HCT116 (cell line): ENCODE measurements around the gene SPIRE2. TPM values are rescaled to one million over a fixed set of nuclear protein-coding genes. Genes with fewer than 3 reads are reported as not detected.

Source experiments
- ATAC-seq: fragments of 200-7000 bp; cut with Tn5 transposase; 2 replicates; pipeline ENCODE4 v1.9.1; 2020; ENCODE audit warnings: mild to moderate bottlenecking, moderate library complexity
- BruUV-seq: library from RNA; stranded (reverse); fragments of 400-500 nt; replicated peaks from 2 replicates; lab custom pipeline; 2021; lab: Mats Ljungman, UMichigan
- CTCF ChIA-PET: fragments of 300-600 bp; sonication (Branson Sonifier 250); formaldehyde crosslinking; loops from one replicate; lab custom pipeline; 2021; ENCODE audit warnings: antibody characterized with exemption; lab: Charles Lee
- POLR2A ChIA-PET: fragments of 300-600, 350-600 bp; sonication (Branson Sonifier 250); formaldehyde crosslinking; loops from one replicate; lab custom pipeline; 2021; ENCODE audit warnings: antibody characterized with exemption; lab: Charles Lee
- RAD21 ChIA-PET, 2 experiments: fragments of 300-600 bp; sonication (Branson Sonifier 250); formaldehyde crosslinking; loops; one replicate each; lab custom pipeline; 2023; ENCODE audit warnings: low total read pairs in 2 of 2; ENCODE audit not compliant: uncharacterized antibody in 2 of 2, unreplicated experiment in 2 of 2, low non-redundant PET in 1 of 2; lab: Charles Lee
- DNase-seq: peaks from one replicate; pipeline ENCODE4 v3.0.0-alpha.2; 2010; ENCODE audit warnings: low read depth, low spot score
- H2AFZ ChIP-seq: fragments of 200-600 bp; shearing (Covaris generic), sonication (generic); 2 replicates; pipeline ENCODE4 v1.6.1; 2017; ENCODE audit warnings: low read depth, mixed run types, mixed read lengths, antibody characterized with exemption, low read length; ENCODE audit not compliant: poor library complexity, severe bottlenecking
- H3K27ac ChIP-seq: 2 replicates; pipeline ENCODE4 v1.5.1; 2012; ENCODE audit warnings: low read depth, low read length
- H3K27me3 ChIP-seq: fragments of 200-600 bp; sonication (generic); 2 replicates; pipeline ENCODE4 v1.6.1; 2016; ENCODE audit warnings: mixed run types, low read length, mixed read lengths; ENCODE audit not compliant: insufficient read depth
- H3K36me3 ChIP-seq, 2 experiments: fragments of 200-500 bp in 1 of 2; fragments of 200-600 bp in 1 of 2; sonication (Bioruptor generic) in 1 of 2; sonication (generic) in 1 of 2; 2 replicates each; pipeline versions ENCODE4 v1.5.1 to v1.6.1; 2014 to 2016; ENCODE audit warnings: low read length in 2 of 2, inconsistent platforms in 1 of 2, mixed read lengths in 1 of 2, mixed run types in 1 of 2; ENCODE audit not compliant: insufficient read depth in 2 of 2, control insufficient read depth in 1 of 2
- H3K4me1 ChIP-seq, 2 experiments: fragments of 200-600 bp in 1 of 2; sonication (generic) in 1 of 2; 2 replicates each; pipeline versions ENCODE4 v1.5.1 to v1.6.1; 2012 to 2017; ENCODE audit warnings: low read length in 2 of 2, inconsistent platforms in 1 of 2, mild to moderate bottlenecking in 1 of 2, mixed read lengths in 1 of 2, mixed run types in 1 of 2, moderate library complexity in 1 of 2; ENCODE audit not compliant: insufficient read depth in 2 of 2, control insufficient read depth in 1 of 2
- H3K4me2 ChIP-seq: fragments of 200-600 bp; sonication (generic); 2 replicates; pipeline ENCODE4 v1.6.1; 2017; ENCODE audit warnings: mixed run types, low read length, mixed read lengths
- H3K4me3 ChIP-seq, 2 experiments: fragments of 200-600 bp in 1 of 2; sonication (generic) in 1 of 2; replicated peaks in 1 of 2; 2 replicates each; pipeline ENCODE4 v1.5.1; 2011 to 2016; ENCODE audit warnings: low read length in 2 of 2, control low read depth in 1 of 2, low read depth in 1 of 2, mild to moderate bottlenecking in 1 of 2, mixed read lengths in 1 of 2, mixed run types in 1 of 2
- H3K79me2 ChIP-seq: fragments of 200-600 bp; sonication (generic); 2 replicates; pipeline ENCODE4 v1.6.1; 2017; ENCODE audit warnings: mild to moderate bottlenecking, mixed run types, low read length, moderate library complexity, mixed read lengths; ENCODE audit not compliant: insufficient read depth
- H3K9ac ChIP-seq: fragments of 200-600 bp; sonication (generic); 2 replicates; pipeline ENCODE4 v1.6.1; 2016; ENCODE audit warnings: low read length, mixed read lengths
- H3K9me2 ChIP-seq: fragments of 200-600 bp; sonication (generic), shearing (Covaris generic); 2 replicates; pipeline ENCODE4 v1.6.1; 2017; ENCODE audit warnings: mixed run types, mild to moderate bottlenecking, moderate library complexity; ENCODE audit not compliant: insufficient read depth
- H3K9me3 ChIP-seq, 2 experiments: fragments of 200-500 bp in 1 of 2; fragments of 200-600 bp in 1 of 2; sonication (Bioruptor generic) in 1 of 2; sonication (generic) in 1 of 2; 2 replicates each; pipeline ENCODE4 v1.6.1; 2014 to 2017; ENCODE audit warnings: low read length in 2 of 2, mixed read lengths in 2 of 2, inconsistent platforms in 1 of 2, low read depth in 1 of 2, mild to moderate bottlenecking in 1 of 2, mixed run types in 1 of 2, moderate library complexity in 1 of 2; ENCODE audit not compliant: control insufficient read depth in 1 of 2, insufficient read depth in 1 of 2
- H4K20me1 ChIP-seq: fragments of 200-600 bp; sonication (generic), shearing (Covaris generic); 2 replicates; pipeline ENCODE4 v1.6.1; 2017; ENCODE audit warnings: mixed run types, mild to moderate bottlenecking, moderate library complexity; ENCODE audit not compliant: insufficient read depth
- CEBPB ChIP-seq: IDR thresholded peaks from 2 replicates; pipeline ENCODE4 v1.6.1; 2012; ENCODE audit warnings: low read depth
- ELF1 ChIP-seq: IDR thresholded peaks from 2 replicates; pipeline ENCODE4 v1.6.1; 2012; ENCODE audit warnings: low read depth, borderline replicate concordance
- EZH2 ChIP-seq: fragments of 200-600 bp; sonication (generic); IDR thresholded peaks from 2 replicates; pipeline ENCODE4 v1.6.1; 2017; ENCODE audit warnings: antibody characterized with exemption, mixed run types
- EZH2phosphoT487 ChIP-seq: fragments of 200-600 bp; IDR thresholded peaks from 2 replicates; pipeline ENCODE4 v1.6.1; 2018; ENCODE audit warnings: antibody characterized with exemption, borderline replicate concordance
- FOSL1 ChIP-seq: IDR thresholded peaks from 2 replicates; pipeline ENCODE4 v1.6.1; 2012; ENCODE audit warnings: low read depth
- JUND ChIP-seq: IDR thresholded peaks from 2 replicates; pipeline ENCODE4 v1.6.1; 2012
- POLR2AphosphoS5 ChIP-seq: IDR thresholded peaks from 2 replicates; pipeline ENCODE4 v1.6.1; 2011; ENCODE audit warnings: mild to moderate bottlenecking, low read depth, low read length, moderate library complexity
- RAD21 ChIP-seq: IDR thresholded peaks from 2 replicates; pipeline ENCODE4 v1.6.1; 2012; ENCODE audit warnings: low read depth, mild to moderate bottlenecking
- REST ChIP-seq: IDR thresholded peaks from 2 replicates; pipeline ENCODE4 v1.6.1; 2012; ENCODE audit warnings: low read depth
- SIN3A ChIP-seq: IDR thresholded peaks from 2 replicates; pipeline ENCODE4 v1.6.1; 2012; ENCODE audit warnings: low read depth
- SP1 ChIP-seq: IDR thresholded peaks from 2 replicates; pipeline ENCODE4 v1.6.1; 2012; ENCODE audit warnings: low read depth
- SRF ChIP-seq: IDR thresholded peaks from 2 replicates; pipeline ENCODE4 v1.6.1; 2012; ENCODE audit warnings: low read depth
- YY1 ChIP-seq: IDR thresholded peaks from 2 replicates; pipeline ENCODE4 v1.6.1; 2011; ENCODE audit warnings: low read length, low read depth, moderate library complexity, mild to moderate bottlenecking; ENCODE audit not compliant: insufficient replicate concordance; ENCODE audit errors: extremely low read depth
- ZFX ChIP-seq: fragments of 450-650 bp; IDR thresholded peaks from 2 replicates; pipeline ENCODE4 v1.6.1; 2017
- intact Hi-C: fragments of 100-400 bp; cut with micrococcal nuclease; formaldehyde crosslinking; loops from 2 replicates; pipeline ENCODE4 v1.10.0; 2022
- total RNA-seq: library from RNA; stranded (reverse); gene quantifications from one replicate; pipeline ENCODE4 v1.2.1, GENCODE V29; 2021; ENCODE audit not compliant: unreplicated experiment
- TF ChIP-seq, protein P1 (sequence below): IDR thresholded peaks from 2 replicates; pipeline ENCODE4 v1.6.1; 2012
- TF ChIP-seq, protein P2 (sequence below): IDR thresholded peaks from 2 replicates; pipeline ENCODE4 v1.6.1; 2011; ENCODE audit warnings: mild to moderate bottlenecking, low read length, moderate library complexity; ENCODE audit not compliant: insufficient replicate concordance; ENCODE audit errors: extremely low read depth
- TF ChIP-seq, protein P3 (sequence below), 3 experiments: fragments of 200-600 bp in 1 of 3; sonication (generic) in 1 of 3; IDR thresholded peaks in 2 of 3; conservative IDR thresholded peaks in 1 of 3; 2 replicates each; pipeline ENCODE4 v1.5.1; 2012 to 2017; ENCODE audit warnings: low read depth in 2 of 3, low read length in 2 of 3, antibody characterized with exemption in 1 of 3, borderline replicate concordance in 1 of 3, control low read depth in 1 of 3, mild to moderate bottlenecking in 1 of 3, mixed read lengths in 1 of 3, mixed run types in 1 of 3, moderate library complexity in 1 of 3; ENCODE audit not compliant: insufficient read depth in 1 of 3

SPIRE2 gene
- total RNA-seq, 1 experiment from 2014 or later = 21.2 TPM

DNA sequence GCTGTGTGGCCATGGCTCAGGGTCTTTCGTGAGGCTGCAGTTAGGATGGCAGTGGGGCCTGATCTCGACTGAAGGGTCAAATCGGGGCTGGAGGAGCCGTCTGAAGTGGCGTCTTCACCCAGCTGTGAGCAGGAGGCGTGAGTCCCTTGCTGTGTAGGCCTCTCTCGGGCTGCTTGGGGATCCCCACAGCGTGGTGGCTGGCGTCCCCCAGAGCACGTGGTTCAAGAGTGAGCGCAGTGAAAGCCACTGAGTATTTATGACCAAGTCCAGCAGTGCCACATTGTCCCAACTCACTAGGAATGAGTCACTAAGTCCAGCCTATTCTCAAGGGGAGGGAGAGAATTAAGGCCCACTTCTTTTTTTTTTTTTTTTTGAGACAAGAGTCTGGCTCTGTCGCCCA lies 33.4 kb downstream of the SPIRE2 start:
- H3K27me3 ChIP-seq = no peaks in the 10 kb centered on the region
- H3K9me3 ChIP-seq = no peaks in the 10 kb centered on the region
- H3K4me2 ChIP-seq = no peak overlapping the region
- CTCF ChIA-PET = interaction anchor here (0.7 to 3.3 kb wide), 9 partner anchors 11 to 262 kb away, joined by 3 to 20 read pairs (median 5); partner anchors contain the start of genes FANCA, SPATA2L and TCF25
- TF ChIP-seq FOSL1 (no peak), SRF (no peak), SIN3A (no peak), EZH2 (no peak), RAD21 (no peak), ELF1 (no peak), JUND (no peak), SP1 (no peak), CEBPB (no peak), YY1 (no peak), ZFX (no peak), POLR2AphosphoS5 (no peak), REST (no peak), EZH2phosphoT487 (no peak)
- TF ChIP-seq, protein P1, sequence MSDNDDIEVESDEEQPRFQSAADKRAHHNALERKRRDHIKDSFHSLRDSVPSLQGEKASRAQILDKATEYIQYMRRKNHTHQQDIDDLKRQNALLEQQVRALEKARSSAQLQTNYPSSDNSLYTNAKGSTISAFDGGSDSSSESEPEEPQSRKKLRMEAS = no peak
- TF ChIP-seq, protein P2, sequence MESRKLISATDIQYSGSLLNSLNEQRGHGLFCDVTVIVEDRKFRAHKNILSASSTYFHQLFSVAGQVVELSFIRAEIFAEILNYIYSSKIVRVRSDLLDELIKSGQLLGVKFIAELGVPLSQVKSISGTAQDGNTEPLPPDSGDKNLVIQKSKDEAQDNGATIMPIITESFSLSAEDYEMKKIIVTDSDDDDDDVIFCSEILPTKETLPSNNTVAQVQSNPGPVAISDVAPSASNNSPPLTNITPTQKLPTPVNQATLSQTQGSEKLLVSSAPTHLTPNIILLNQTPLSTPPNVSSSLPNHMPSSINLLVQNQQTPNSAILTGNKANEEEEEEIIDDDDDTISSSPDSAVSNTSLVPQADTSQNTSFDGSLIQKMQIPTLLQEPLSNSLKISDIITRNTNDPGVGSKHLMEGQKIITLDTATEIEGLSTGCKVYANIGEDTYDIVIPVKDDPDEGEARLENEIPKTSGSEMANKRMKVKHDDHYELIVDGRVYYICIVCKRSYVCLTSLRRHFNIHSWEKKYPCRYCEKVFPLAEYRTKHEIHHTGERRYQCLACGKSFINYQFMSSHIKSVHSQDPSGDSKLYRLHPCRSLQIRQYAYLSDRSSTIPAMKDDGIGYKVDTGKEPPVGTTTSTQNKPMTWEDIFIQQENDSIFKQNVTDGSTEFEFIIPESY = no peak
- TF ChIP-seq, protein P3, sequence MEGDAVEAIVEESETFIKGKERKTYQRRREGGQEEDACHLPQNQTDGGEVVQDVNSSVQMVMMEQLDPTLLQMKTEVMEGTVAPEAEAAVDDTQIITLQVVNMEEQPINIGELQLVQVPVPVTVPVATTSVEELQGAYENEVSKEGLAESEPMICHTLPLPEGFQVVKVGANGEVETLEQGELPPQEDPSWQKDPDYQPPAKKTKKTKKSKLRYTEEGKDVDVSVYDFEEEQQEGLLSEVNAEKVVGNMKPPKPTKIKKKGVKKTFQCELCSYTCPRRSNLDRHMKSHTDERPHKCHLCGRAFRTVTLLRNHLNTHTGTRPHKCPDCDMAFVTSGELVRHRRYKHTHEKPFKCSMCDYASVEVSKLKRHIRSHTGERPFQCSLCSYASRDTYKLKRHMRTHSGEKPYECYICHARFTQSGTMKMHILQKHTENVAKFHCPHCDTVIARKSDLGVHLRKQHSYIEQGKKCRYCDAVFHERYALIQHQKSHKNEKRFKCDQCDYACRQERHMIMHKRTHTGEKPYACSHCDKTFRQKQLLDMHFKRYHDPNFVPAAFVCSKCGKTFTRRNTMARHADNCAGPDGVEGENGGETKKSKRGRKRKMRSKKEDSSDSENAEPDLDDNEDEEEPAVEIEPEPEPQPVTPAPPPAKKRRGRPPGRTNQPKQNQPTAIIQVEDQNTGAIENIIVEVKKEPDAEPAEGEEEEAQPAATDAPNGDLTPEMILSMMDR (IDR thresholded peaks at IDR 0.05 in 2 of 3, conservative IDR thresholded peaks at IDR 0.05 in 1 of 3; ENCODE audit: borderline replicate concordance in 1 of 3, insufficient read depth in 1 of 3, low read depth in 2 of 3, low read length in 2 of 3) = no peak
- no peaks in the 10 kb centered on the region for H3K79me2 ChIP-seq
- no peak overlapping the region for H3K4me3 ChIP-seq
- H2AFZ ChIP-seq = no peak overlapping the region
- no peaks in the 10 kb centered on the region for H3K9me2 ChIP-seq
- H3K27ac ChIP-seq = no peak overlapping the region
- H3K4me1 ChIP-seq = peaks cover 8 to 9% of the 10 kb centered on the region in 2 experiments
- RAD21 ChIA-PET = interaction anchor here in 1 of 2 experiments (0.9 kb wide), 1 partner anchor 109 kb away, joined by 3 read pairs; no protein-coding TSS in a partner anchor
- POLR2A ChIA-PET = interaction anchor here (0.9 kb wide), 2 partner anchors 11 to 35 kb away, joined by 3 read pairs; no protein-coding TSS in a partner anchor
- H3K9ac ChIP-seq = no peak overlapping the region
- intact Hi-C loops = loop anchor here (1.0 to 2.0 kb wide), 2 partner anchors 109 to 155 kb away; no protein-coding TSS in a partner anchor
- no peaks in the 10 kb centered on the region for H3K36me3 ChIP-seq
- H4K20me1 ChIP-seq = no peaks in the 10 kb centered on the region
- no TSS peak for BruUV-seq
- DNase-seq = no peak
- no peak for ATAC-seq
